Loucy (cell line): ENCODE data around the gene CFAP73.

Experiments
- H2AFZ ChIP-seq: fragments of 200-600 bp; sonication (generic); 2 replicates; pipeline ENCODE4 v1.6.0; 2016; ENCODE audit warnings: antibody characterized with exemption, mild to moderate bottlenecking, low read length, moderate library complexity
- H3F3A ChIP-seq: fragments of 200-600 bp; 2 replicates; pipeline ENCODE4 v1.6.0; 2016; ENCODE audit warnings: antibody characterized with exemption, low read depth, mild to moderate bottlenecking
- H3K27me3 ChIP-seq: fragments of 200-600 bp; sonication (generic); 2 replicates; pipeline ENCODE4 v1.6.1; 2014; ENCODE audit warnings: low read length, mild to moderate bottlenecking; ENCODE audit not compliant: insufficient read depth, poor library complexity, severe bottlenecking
- H3K36me3 ChIP-seq: fragments of 200-600 bp; sonication (generic); 2 replicates; pipeline ENCODE4 v1.6.1; 2016; ENCODE audit warnings: low read length; ENCODE audit not compliant: insufficient read depth
- H3K4me1 ChIP-seq: fragments of 200-600 bp; sonication (generic); 2 replicates; pipeline ENCODE4 v1.5.1; 2014; ENCODE audit warnings: low read length, mild to moderate bottlenecking; ENCODE audit not compliant: insufficient read depth, poor library complexity, severe bottlenecking
- H3K4me2 ChIP-seq: fragments of 200-600 bp; sonication (generic); 2 replicates; pipeline ENCODE4 v1.6.0; 2014; ENCODE audit warnings: antibody characterized with exemption, low read length, low read depth, mild to moderate bottlenecking; ENCODE audit not compliant: poor library complexity, severe bottlenecking
- H3K4me3 ChIP-seq: fragments of 200-600 bp; sonication (generic); 2 replicates; pipeline ENCODE4 v1.5.1; 2014; ENCODE audit warnings: low read length, mild to moderate bottlenecking, mixed read lengths; ENCODE audit not compliant: poor library complexity, severe bottlenecking
- H3K79me2 ChIP-seq: fragments of 200-600 bp; sonication (generic); 2 replicates; pipeline ENCODE4 v1.6.1; 2014; ENCODE audit warnings: low read length; ENCODE audit not compliant: insufficient read depth
- H3K9ac ChIP-seq: fragments of 200-600 bp; sonication (generic); 2 replicates; pipeline ENCODE4 v1.6.0; 2014; ENCODE audit warnings: mild to moderate bottlenecking, low read depth, low read length, moderate library complexity; ENCODE audit not compliant: poor library complexity, severe bottlenecking
- H3K9me2 ChIP-seq: fragments of 200-600 bp; sonication (generic); replicated peaks from 2 replicates; pipeline ENCODE4 v1.6.1; 2016; ENCODE audit warnings: low read depth, low read length, mixed read lengths
- H3K9me3 ChIP-seq: fragments of 200-600 bp; sonication (generic); 2 replicates; pipeline ENCODE4 v1.6.1; 2014; ENCODE audit warnings: mild to moderate bottlenecking, antibody characterized with exemption, low read length, low read depth; ENCODE audit not compliant: insufficient read depth
- H4K20me1 ChIP-seq: fragments of 200-600 bp; sonication (generic); 2 replicates; pipeline ENCODE4 v1.6.0; 2014; ENCODE audit warnings: antibody characterized with exemption, low read length, mild to moderate bottlenecking; ENCODE audit not compliant: insufficient read depth, poor library complexity, severe bottlenecking
- EZH2phosphoT487 ChIP-seq: fragments of 200-600 bp; IDR thresholded peaks from 2 replicates; pipeline ENCODE4 v1.6.1; 2018; ENCODE audit warnings: antibody characterized with exemption, mild to moderate bottlenecking, moderate library complexity, borderline replicate concordance
- TF ChIP-seq, protein P1 (sequence below): fragments of 200-600 bp; sonication (generic); conservative IDR thresholded peaks from 2 replicates; pipeline ENCODE4 v1.5.1; 2014; ENCODE audit warnings: mild to moderate bottlenecking, antibody characterized with exemption, low read length

CFAP73 gene

GRCh38 chr12:113106361-113106760 lies 43.2 kb upstream of the CFAP73 start:
- Histone ChIP-seq H3K9me3 (no peaks in the 10 kb centered on the region), H3K9me2 (no peaks in the 10 kb centered on the region), H3K27me3 (no peaks in the 10 kb centered on the region), H3K9ac (no peak overlapping the region), H3K79me2 (no peaks in the 10 kb centered on the region), H3K4me3 (no peak overlapping the region), H3K4me2 (no peak overlapping the region), H3K36me3 (no peaks in the 10 kb centered on the region), H3F3A (no peaks in the 10 kb centered on the region), H4K20me1 (no peaks in the 10 kb centered on the region), H3K4me1 (no peaks in the 10 kb centered on the region), H2AFZ (no peak overlapping the region)
- TF ChIP-seq EZH2phosphoT487, result no peak
- TF ChIP-seq, protein P1, sequence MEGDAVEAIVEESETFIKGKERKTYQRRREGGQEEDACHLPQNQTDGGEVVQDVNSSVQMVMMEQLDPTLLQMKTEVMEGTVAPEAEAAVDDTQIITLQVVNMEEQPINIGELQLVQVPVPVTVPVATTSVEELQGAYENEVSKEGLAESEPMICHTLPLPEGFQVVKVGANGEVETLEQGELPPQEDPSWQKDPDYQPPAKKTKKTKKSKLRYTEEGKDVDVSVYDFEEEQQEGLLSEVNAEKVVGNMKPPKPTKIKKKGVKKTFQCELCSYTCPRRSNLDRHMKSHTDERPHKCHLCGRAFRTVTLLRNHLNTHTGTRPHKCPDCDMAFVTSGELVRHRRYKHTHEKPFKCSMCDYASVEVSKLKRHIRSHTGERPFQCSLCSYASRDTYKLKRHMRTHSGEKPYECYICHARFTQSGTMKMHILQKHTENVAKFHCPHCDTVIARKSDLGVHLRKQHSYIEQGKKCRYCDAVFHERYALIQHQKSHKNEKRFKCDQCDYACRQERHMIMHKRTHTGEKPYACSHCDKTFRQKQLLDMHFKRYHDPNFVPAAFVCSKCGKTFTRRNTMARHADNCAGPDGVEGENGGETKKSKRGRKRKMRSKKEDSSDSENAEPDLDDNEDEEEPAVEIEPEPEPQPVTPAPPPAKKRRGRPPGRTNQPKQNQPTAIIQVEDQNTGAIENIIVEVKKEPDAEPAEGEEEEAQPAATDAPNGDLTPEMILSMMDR, result no peak

- Histone ChIP-seq H3K9me2 (no peaks in the 10 kb centered on the region), H3K36me3 (no peaks in the 10 kb centered on the region)
Observed at GRCh38 chr12:113108308-113108707, 41.2 kb upstream of the CFAP73 start.

DNA sequence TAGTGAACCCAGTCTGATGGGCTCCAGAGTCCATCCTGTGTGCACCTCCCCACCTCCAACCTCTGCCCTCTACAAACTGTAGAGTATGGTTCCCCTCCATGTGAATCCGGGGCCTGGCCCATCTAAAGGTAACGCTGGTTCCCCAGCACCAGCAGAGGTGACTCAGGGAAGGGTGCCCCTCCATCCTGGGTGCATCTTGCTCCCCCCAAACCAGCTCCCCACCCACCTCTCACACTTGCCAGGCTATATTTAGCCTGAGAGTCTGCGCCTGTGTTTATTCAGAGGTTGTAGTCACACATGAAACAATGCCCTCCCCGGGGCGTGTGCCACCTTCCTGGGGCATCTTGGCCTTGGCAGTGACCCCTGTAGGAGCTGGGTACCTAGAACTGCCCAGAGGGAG lies 40.2 kb upstream of the CFAP73 start:
- Histone ChIP-seq H2AFZ (no peak overlapping the region), H3K79me2 (no peaks in the 10 kb centered on the region), H3K9ac (no peak overlapping the region), H4K20me1 (no peaks in the 10 kb centered on the region), H3K36me3 (no peaks in the 10 kb centered on the region), H3K9me2 (no peaks in the 10 kb centered on the region), H3K4me3 (no peak overlapping the region), H3F3A (no peaks in the 10 kb centered on the region), H3K27me3 (no peaks in the 10 kb centered on the region), H3K4me1 (no peaks in the 10 kb centered on the region), H3K4me2 (no peak overlapping the region), H3K9me3 (no peaks in the 10 kb centered on the region)
- no peak for TF ChIP-seq EZH2phosphoT487
- TF ChIP-seq, protein P1, result no peak

More at GRCh38 chr12:113108308-113108707, 41.2 kb upstream of the CFAP73 start:
- Histone ChIP-seq H4K20me1 (no peaks in the 10 kb centered on the region), H3K4me3 (no peak overlapping the region), H3K79me2 (no peaks in the 10 kb centered on the region), H3K9ac (no peak overlapping the region), H2AFZ (no peak overlapping the region), H3K9me3 (no peaks in the 10 kb centered on the region), H3K4me2 (no peak overlapping the region), H3K27me3 (no peaks in the 10 kb centered on the region), H3F3A (no peaks in the 10 kb centered on the region), H3K4me1 (no peaks in the 10 kb centered on the region)
- TF ChIP-seq, protein P1, result no peak
- TF ChIP-seq EZH2phosphoT487, result no peak
